GM13976 (cell line): ENCODE results near the gene SLC2A13.
"Not testable (repeated sequence)": the region's sequence is repeated elsewhere in the genome, so short reads cannot be mapped to it uniquely, and the experiment has no call there.

Source experiments
- DNase-seq: peaks from one replicate; pipeline ENCODE4 v3.0.0; 2012; ENCODE audit warnings: low spot score
- in situ Hi-C: fragments of 300-500 bp; cut with MboI; formaldehyde crosslinking; loops from one replicate; pipeline ENCODE4 v1.12.0; 2022; ENCODE audit warnings: low sequenced_read_pairs, mixed read lengths, inconsistent platforms; ENCODE audit not compliant: unreplicated experiment
- TF ChIP-seq, protein P1 (sequence below): IDR thresholded peaks from 2 replicates; pipeline ENCODE4 v1.5.1; 2012; ENCODE audit warnings: borderline replicate concordance, mild to moderate bottlenecking; ENCODE audit not compliant: insufficient read depth; ENCODE audit errors: extremely low read depth, missing control alignments, control extremely low read depth

Gene SLC2A13

DNA sequence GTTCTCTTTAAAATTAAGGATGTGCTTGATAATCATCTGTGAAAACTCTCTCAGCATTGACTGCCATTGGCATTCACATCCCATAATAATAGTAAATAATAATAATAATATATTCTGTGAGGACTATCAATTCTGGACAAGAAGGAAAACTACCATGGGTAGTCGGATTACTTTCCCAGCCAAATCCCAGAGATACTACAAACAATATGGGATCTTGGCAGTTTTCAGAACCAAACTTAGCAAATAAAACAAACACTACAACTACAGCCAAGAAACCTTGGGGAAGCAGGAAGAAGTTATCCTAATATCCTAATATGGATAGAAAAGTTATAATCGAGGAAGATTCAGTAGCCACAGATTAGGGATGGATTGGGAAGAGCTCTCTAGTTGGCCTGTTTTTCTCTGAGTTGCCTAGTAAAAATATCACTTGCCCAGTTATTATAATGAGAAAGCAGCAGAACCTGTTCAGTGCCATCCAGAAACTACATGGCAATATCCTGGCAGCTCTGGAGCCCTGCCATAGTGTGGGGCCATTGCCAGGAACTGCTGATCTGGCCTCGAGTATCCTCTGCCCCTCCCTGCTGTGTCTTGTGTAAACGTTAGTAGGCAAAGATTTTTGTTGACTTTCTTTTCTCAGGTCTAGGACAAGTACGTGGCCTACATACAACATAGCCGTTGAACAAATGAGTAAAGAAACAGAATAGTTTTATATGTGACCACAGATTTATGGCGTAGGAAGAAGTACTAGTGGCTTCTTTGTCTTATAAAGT is 193.5 kb downstream of the SLC2A13 start:
- TF ChIP-seq, protein P1, sequence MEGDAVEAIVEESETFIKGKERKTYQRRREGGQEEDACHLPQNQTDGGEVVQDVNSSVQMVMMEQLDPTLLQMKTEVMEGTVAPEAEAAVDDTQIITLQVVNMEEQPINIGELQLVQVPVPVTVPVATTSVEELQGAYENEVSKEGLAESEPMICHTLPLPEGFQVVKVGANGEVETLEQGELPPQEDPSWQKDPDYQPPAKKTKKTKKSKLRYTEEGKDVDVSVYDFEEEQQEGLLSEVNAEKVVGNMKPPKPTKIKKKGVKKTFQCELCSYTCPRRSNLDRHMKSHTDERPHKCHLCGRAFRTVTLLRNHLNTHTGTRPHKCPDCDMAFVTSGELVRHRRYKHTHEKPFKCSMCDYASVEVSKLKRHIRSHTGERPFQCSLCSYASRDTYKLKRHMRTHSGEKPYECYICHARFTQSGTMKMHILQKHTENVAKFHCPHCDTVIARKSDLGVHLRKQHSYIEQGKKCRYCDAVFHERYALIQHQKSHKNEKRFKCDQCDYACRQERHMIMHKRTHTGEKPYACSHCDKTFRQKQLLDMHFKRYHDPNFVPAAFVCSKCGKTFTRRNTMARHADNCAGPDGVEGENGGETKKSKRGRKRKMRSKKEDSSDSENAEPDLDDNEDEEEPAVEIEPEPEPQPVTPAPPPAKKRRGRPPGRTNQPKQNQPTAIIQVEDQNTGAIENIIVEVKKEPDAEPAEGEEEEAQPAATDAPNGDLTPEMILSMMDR, result no peak
- in situ Hi-C loops, result no loop called here
- no peak for DNase-seq

DNA sequence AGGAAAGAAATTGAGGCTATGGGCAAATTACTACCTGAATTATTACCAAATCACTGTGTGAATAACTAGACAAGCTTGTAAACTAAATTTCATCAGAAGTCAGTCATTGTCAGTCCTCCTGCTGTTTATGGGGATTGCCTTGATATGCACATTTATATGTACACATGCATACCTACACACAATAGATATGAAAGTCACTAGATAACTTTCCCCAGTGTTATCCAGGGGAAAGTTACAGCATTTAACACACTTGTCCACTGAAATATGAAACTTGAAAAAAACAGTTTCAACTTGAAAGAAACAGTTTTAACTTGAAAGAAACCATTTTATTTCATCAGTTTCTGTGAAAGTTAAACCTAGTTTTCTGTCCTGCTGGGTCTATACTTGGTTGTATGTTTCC is 199.6 kb downstream of the SLC2A13 start:
- no peak for DNase-seq
- in situ Hi-C loops, result no loop called here
- TF ChIP-seq, protein P1, result no peak

- TF ChIP-seq, protein P1, result no peak
- DNase-seq, result no peak
- in situ Hi-C loops, result no loop called here
These were observed 200.7 kb downstream of the SLC2A13 start for GRCh38 chr12:39905152-39905551.

DNA sequence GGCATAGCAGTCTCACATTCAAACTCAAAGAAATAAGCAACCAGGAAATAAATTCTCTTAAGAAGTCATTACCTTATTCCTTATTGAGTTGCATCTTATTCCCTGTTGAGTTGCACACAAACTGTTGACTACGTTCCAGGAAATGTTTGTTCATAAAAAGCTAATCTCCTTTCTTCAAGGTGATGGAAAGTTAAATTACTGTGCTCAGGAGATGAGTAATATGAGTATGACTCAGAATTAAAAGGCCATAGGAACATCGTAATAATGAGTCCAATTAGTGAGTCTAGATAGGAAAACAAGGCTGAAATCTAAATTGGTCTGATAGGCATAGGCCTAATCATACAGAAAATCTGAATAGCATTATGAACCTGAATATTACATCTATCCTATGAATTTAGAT is 203.1 kb downstream of the SLC2A13 start:
- DNase-seq, result no peak
- in situ Hi-C loops, result no loop called here
- TF ChIP-seq, protein P1, result no peak

DNA sequence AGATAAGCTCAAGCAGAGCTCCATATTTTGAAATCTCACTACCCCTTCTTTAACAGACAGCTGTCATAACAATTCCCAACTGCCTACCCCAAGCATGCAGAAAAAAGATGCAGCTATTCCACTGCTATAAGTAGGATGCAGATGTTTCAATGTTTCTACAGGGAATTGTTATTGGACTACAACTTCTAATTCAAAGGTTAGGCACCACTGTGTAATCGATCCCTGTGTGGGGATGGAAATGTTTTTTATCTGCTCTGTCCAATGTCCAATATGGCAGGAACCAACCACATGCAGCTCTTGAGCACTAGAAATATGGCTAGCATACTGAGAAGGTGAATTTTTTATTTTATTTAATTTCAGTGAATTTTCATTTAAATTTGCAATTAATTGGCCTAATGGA is 208.6 kb downstream of the SLC2A13 start:
- TF ChIP-seq, protein P1, result no peak
- in situ Hi-C loops, result no loop called here
- DNase-seq, result no peak

GRCh38 chr12:39893388-39893787 is 212.5 kb downstream of the SLC2A13 start:
- DNase-seq, in situ Hi-C loops: not testable (repeated sequence)

DNA sequence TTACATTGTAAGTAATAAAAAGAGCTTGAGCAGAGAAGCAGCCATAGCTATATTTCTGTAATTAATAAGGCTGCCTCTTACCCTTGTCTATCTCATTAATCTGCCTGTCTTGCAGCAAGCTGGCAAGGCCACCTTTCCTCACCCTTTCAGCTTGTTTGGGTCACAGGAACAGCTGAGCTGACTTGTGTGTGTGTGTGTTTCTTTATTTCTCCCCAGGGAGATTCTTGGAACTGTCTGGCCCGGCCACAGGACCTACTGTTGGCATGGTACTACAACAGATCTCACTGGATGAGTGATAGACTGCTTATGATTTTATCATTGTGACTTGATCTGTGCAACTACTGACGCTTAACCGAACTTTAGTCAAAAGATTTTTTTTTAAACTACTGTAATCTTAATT is 213.7 kb downstream of the SLC2A13 start:
- DNase-seq, result no peak
- TF ChIP-seq, protein P1, result no peak
- in situ Hi-C loops, result no loop called here
